NCI-H2107 treated with DMSO at 0.1 percent for 48 hours (cell line): ENCODE measurements around the gene SAPCD1.
A peak's percentile ranks its signal among the peaks of the same experiment; 100 is the strongest.

ENCODE experiments used
- DNase-seq: peaks from one replicate; lab custom pipeline; 2025; ENCODE audit not compliant: unreplicated experiment; lab: John Stamatoyannopoulos, UW

Gene SAPCD1

GRCh38 chr6:31749301-31750036, 13.0 kb upstream of the SAPCD1 start:
- no peak for DNase-seq

- DNase-seq: no peak
Measured at GRCh38 chr6:31750411-31751022, 11.9 kb upstream of the SAPCD1 start.

GRCh38 chr6:31752739-31753319, 9.6 kb upstream of the SAPCD1 start:
- no peak for DNase-seq

- no peak for DNase-seq
Measured at GRCh38 chr6:31758281-31758680, 4.2 kb upstream of the SAPCD1 start.

GRCh38 chr6:31760790-31761189, 1.7 kb upstream of the SAPCD1 start:
- no peak for DNase-seq

- DNase-seq: no peak
Measured at GRCh38 chr6:31761343-31761742, 1.1 kb upstream of the SAPCD1 start.

GRCh38 chr6:31762878-31763618, 592 bp downstream of the SAPCD1 start:
- no peak for DNase-seq

- no peak for DNase-seq
Measured at GRCh38 chr6:31763619-31763940, 1.1 kb downstream of the SAPCD1 start.

GRCh38 chr6:31764198-31764597, 1.7 kb downstream of the SAPCD1 start:
- DNase-seq: no peak

GRCh38 chr6:31765559-31765909, 3.1 kb downstream of the SAPCD1 start:
- no peak for DNase-seq

- DNase-seq: no peak
Measured at GRCh38 chr6:31765910-31766794, 3.7 kb downstream of the SAPCD1 start.

- no peak for DNase-seq
Measured at GRCh38 chr6:31767096-31767645, 4.7 kb downstream of the SAPCD1 start.

GRCh38 chr6:31768363-31769257, 6.2 kb downstream of the SAPCD1 start:
- no peak for DNase-seq

GRCh38 chr6:31769684-31770371, 7.4 kb downstream of the SAPCD1 start:
- peak; percentile 2 for DNase-seq

GRCh38 chr6:31770860-31771259, 8.4 kb downstream of the SAPCD1 start:
- no peak for DNase-seq

- no peak for DNase-seq
Measured at GRCh38 chr6:31771992-31772358, 9.5 kb downstream of the SAPCD1 start.

- DNase-seq: no peak
Measured at GRCh38 chr6:31775184-31775583, 12.7 kb downstream of the SAPCD1 start.

GRCh38 chr6:31775633-31776484, 13.4 kb downstream of the SAPCD1 start:
- DNase-seq: no peak
